H1 (cell line): Measurements from ENCODE around the gene GPR18. TPM values are rescaled to one million over a fixed set of nuclear protein-coding genes. Genes with fewer than 3 reads are reported as not detected.

Source experiments
- BCL11A ChIP-seq, 2 experiments: IDR thresholded peaks; one replicate each; pipeline ENCODE4 v1.6.1; 2011; ENCODE audit warnings: low read depth in 2 of 2, low read length in 2 of 2, mild to moderate bottlenecking in 2 of 2
- EP300 ChIP-seq, 2 experiments: IDR thresholded peaks; 1 replicate in 1 of 2; 2 replicates in 1 of 2; pipeline ENCODE4 v1.6.1; 2011 to 2012; ENCODE audit warnings: low read depth in 2 of 2, low read length in 2 of 2, mild to moderate bottlenecking in 2 of 2, borderline replicate concordance in 1 of 2, inconsistent platforms in 1 of 2, moderate library complexity in 1 of 2
- GABPA ChIP-seq: IDR thresholded peaks from 2 replicates; pipeline ENCODE4 v1.6.1; 2011; ENCODE audit warnings: mild to moderate bottlenecking, low read length, moderate library complexity, borderline replicate concordance; ENCODE audit not compliant: insufficient read depth
- HDAC2 ChIP-seq, 2 experiments: fragments of 300-600 bp in 1 of 2; sonication (generic) in 1 of 2; IDR thresholded peaks; 2 replicates each; pipeline ENCODE4 v1.6.1; 2011 to 2012; ENCODE audit warnings: low read depth in 2 of 2, low read length in 2 of 2, mild to moderate bottlenecking in 2 of 2, moderate library complexity in 2 of 2, borderline replicate concordance in 1 of 2, inconsistent platforms in 1 of 2
- RNF2 ChIP-seq: fragments of 200-900, 300-1000 bp; sonication (generic); IDR thresholded peaks from 2 replicates; pipeline ENCODE4 v1.7.1; 2016; ENCODE audit warnings: borderline replicate concordance, low read depth, mild to moderate bottlenecking, antibody characterized with exemption, low read length; ENCODE audit not compliant: poor library complexity, severe bottlenecking; ENCODE audit errors: missing control alignments
- TAF7 ChIP-seq: optimal IDR thresholded peaks from 2 replicates; pipeline ENCODE3; 2011; ENCODE audit warnings: low read depth, mild to moderate bottlenecking, inconsistent platforms, low read length, moderate library complexity, borderline replicate concordance
- polyA plus RNA-seq, 7 experiments: library from polyadenylated mRNA; depleted of rRNA in 3 of 7; stranded (reverse) in 5 of 7; unstranded in 2 of 7; fragments of >200 nt in 5 of 7; fragments of 200-250 nt in 2 of 7; gene quantifications; 1 replicate in 5 of 7; 2 replicates in 1 of 7; 4 replicates in 1 of 7; pipeline versions ENCODE4 v1.2.1 to v1.2.3, GENCODE V29; 2011 to 2013; ENCODE audit warnings: missing spikeins in 2 of 7, mixed read lengths in 2 of 7
- total RNA-seq: library from RNA; stranded (reverse); fragmentation: NEBNext Ultra II Directional; extraction: Animal tissue kit (Norgen Biotek cat#: 25700); gene quantifications from 2 replicates; pipeline ENCODE4 v1.2.1, GENCODE V29; 2021

Gene GPR18
- total and polyA plus RNA-seq, 2 of the 8 experiments (the other 6 are each of a cell fraction or from before 2014, with no cell fraction given), result not detected

GRCh38 chr13:99265162-99265800, 7.1 kb upstream of the GPR18 start (continued):
- no peak for TF ChIP-seq RNF2
- no peak for TF ChIP-seq EP300 (IDR thresholded peaks at IDR 0.05; ENCODE audit: borderline replicate concordance in 1 of 2, low read depth in 2 of 2, low read length in 2 of 2)
- TF ChIP-seq BCL11A (IDR thresholded peaks at IDR 0.05; ENCODE audit: low read depth in 2 of 2, low read length in 2 of 2), result no peak
- no peak for TF ChIP-seq TAF7
- no peak for TF ChIP-seq HDAC2 (IDR thresholded peaks at IDR 0.05; ENCODE audit: borderline replicate concordance in 1 of 2, low read depth in 2 of 2, low read length in 2 of 2)
- no peak for TF ChIP-seq GABPA
